ENCODE results near the gene TMEM106A.
"Not testable (repeated sequence)": the region's sequence is repeated elsewhere in the genome, so short reads cannot be mapped to it uniquely, and the experiment has no call there.

The TMEM106A gene

GRCh38 chr17:43175213-43176118, 36.2 kb upstream of the TMEM106A start:
- Histone ChIP-seq H3K27me3 (no peaks in the 10 kb centered on the region), H3K9me3 (replicated peaks in 1 of 11) (no peaks in the 10 kb centered on the region), H3K4me2 (peak overlapping the region in 5 of 11 experiments; percentile 11 to 96 (median 38); a peak in 7 of 22 replicates), H3K4me3 (no peak overlapping the region), H3K27ac (peak overlapping the region in 1 of 11 experiments; percentile 4; a peak in 1 of 22 replicates), H3K9ac (peak overlapping the region in 1 of 11 experiments; percentile 24; a peak in 1 of 22 replicates), H3K4me1 (peaks cover 21 to 48% (median 34%) of the 10 kb centered on the region in 10 experiments), H4K20me1 (peaks cover 0 to 78% (median 0%) of the 10 kb centered on the region in 11 experiments; a peak in 3 of 22 replicates), H3K36me3 (peaks cover 16 to 59% (median 28%) of the 10 kb centered on the region in 11 experiments; a peak in 21 of 22 replicates)
- no peak for TF ChIP-seq Cebpa-rat (IDR thresholded peaks at IDR 0.05)

- Histone ChIP-seq H3K36me3 (peaks cover 16 to 66% (median 32%) of the 10 kb centered on the region in 11 experiments; a peak in 21 of 22 replicates), H3K27ac (peak overlapping the region in 1 of 11 experiments; percentile 4; a peak in 1 of 22 replicates), H4K20me1 (peaks cover 0 to 85% (median 0%) of the 10 kb centered on the region in 11 experiments; a peak in 3 of 22 replicates), H3K4me3 (no peak overlapping the region), H3K4me1 (peaks cover 21 to 48% (median 34%) of the 10 kb centered on the region in 10 experiments), H3K9me3 (replicated peaks in 1 of 11) (no peaks in the 10 kb centered on the region), H3K27me3 (no peaks in the 10 kb centered on the region), H3K4me2 (peak overlapping the region in 5 of 11 experiments; percentile 11 to 96 (median 38); a peak in 7 of 22 replicates), H3K9ac (peak overlapping the region in 1 of 11 experiments; percentile 24; a peak in 1 of 22 replicates)
- no peak for TF ChIP-seq Cebpa-rat (IDR thresholded peaks at IDR 0.05)
These were observed 35.5 kb upstream of the TMEM106A start for GRCh38 chr17:43176119-43176570.

DNA sequence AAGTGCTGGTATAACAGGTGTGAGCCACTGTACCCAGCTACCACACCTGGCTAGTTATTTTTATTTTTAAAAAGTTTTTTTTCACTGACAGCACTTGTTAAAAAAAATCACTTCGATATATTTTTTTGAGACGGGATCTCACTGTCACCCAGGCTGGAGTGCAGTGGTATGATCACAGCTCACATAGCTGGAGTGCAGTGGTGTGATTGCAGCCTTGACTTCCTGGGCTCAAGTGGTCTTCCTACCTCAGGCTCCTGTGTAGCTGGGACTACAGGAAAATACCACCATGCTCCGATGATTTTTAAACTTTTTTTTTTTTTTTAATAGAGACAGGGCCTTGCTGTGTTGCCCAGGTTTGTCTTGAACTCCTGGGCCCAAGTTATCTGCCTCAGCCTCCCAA, 27.8 kb upstream of the TMEM106A start:
- TF ChIP-seq Cebpa-rat (IDR thresholded peaks at IDR 0.05): no peak
- Histone ChIP-seq H4K20me1 (peaks cover 0 to 65% (median 0%) of the 10 kb centered on the region in 11 experiments; a peak in 3 of 22 replicates), H3K4me3 (no peak overlapping the region), H3K4me2 (no peak overlapping the region), H3K4me1 (no peaks in the 10 kb centered on the region), H3K9ac (no peak overlapping the region), H3K27ac (no peak overlapping the region), H3K27me3 (no peaks in the 10 kb centered on the region), H3K36me3 (peaks cover 9 to 100% (median 41%) of the 10 kb centered on the region in 11 experiments; a peak in 21 of 22 replicates), H3K9me3 (replicated peaks in 1 of 11) (no peaks in the 10 kb centered on the region)

GRCh38 chr17:43186656-43187055, 25.0 kb upstream of the TMEM106A start:
- Histone ChIP-seq H3K36me3 (peaks cover 30 to 100% (median 47%) of the 10 kb centered on the region in 11 experiments), H4K20me1 (peaks cover 0 to 61% (median 0%) of the 10 kb centered on the region in 11 experiments; a peak in 2 of 22 replicates)
- H3K9ac ChIP-seq; H3K27me3 ChIP-seq; H3K4me1 ChIP-seq; H3K9me3 ChIP-seq (replicated peaks in 1 of 11); H3K4me2 ChIP-seq; H3K27ac ChIP-seq; H3K4me3 ChIP-seq: not testable (repeated sequence)

- Histone ChIP-seq H3K4me2 (no peak overlapping the region), H3K4me1 (no peaks in the 10 kb centered on the region), H3K9me3 (replicated peaks in 1 of 11) (no peaks in the 10 kb centered on the region), H3K9ac (no peak overlapping the region), H3K36me3 (peaks cover 83 to 100% (median 93%) of the 10 kb centered on the region in 11 experiments), H3K27me3 (no peaks in the 10 kb centered on the region), H3K27ac (no peak overlapping the region), H4K20me1 (peaks cover 0 to 48% (median 0%) of the 10 kb centered on the region in 11 experiments; a peak in 2 of 22 replicates), H3K4me3 (no peak overlapping the region)
- TF ChIP-seq Cebpa-rat (IDR thresholded peaks at IDR 0.05): no peak
These were observed 18.4 kb upstream of the TMEM106A start for GRCh38 chr17:43193251-43193650.

DNA sequence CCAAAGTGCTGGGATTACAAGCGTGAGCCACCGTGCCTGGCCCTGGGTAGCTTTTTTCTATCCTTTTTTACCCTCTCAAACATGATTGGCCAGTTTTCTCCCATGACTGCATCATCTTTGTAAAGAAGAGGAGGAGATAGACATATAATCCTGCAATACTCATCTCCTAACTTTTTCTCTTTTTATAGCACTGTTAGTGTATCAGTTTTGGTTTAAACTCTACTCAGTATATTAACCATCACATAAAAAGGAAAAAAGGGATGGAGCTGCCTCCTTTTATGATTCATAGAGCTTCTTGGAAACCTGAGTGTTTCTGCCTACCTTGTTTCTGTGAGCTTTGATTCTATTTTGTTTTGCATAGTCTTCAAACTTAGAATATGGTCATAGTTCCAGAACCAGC, 12.0 kb upstream of the TMEM106A start:
- Histone ChIP-seq H3K27me3 (no peaks in the 10 kb centered on the region), H3K4me3 (no peak overlapping the region), H3K4me2 (peak overlapping the region in 10 of 11 experiments; percentile 1 to 68 (median 50); a peak in 17 of 22 replicates), H3K9me3 (replicated peaks in 1 of 11) (no peaks in the 10 kb centered on the region), H3K9ac (0 out of 22 replicates have a peak overlapping the region, but pooled peaks of 2 of the 11 experiments have one; percentile 9 to 20), H3K27ac (0 out of 22 replicates have a peak overlapping the region, but pooled peaks of 1 of the 11 experiments have one; percentile 1), H4K20me1 (peaks cover 0 to 28% (median 0%) of the 10 kb centered on the region in 11 experiments; a peak in 3 of 22 replicates), H3K4me1 (peaks cover 0 to 19% (median 14%) of the 10 kb centered on the region in 10 experiments; a peak in 16 of 20 replicates), H3K36me3 (peaks cover 37 to 100% (median 70%) of the 10 kb centered on the region in 11 experiments)
- TF ChIP-seq Cebpa-rat (IDR thresholded peaks at IDR 0.05): no peak

DNA sequence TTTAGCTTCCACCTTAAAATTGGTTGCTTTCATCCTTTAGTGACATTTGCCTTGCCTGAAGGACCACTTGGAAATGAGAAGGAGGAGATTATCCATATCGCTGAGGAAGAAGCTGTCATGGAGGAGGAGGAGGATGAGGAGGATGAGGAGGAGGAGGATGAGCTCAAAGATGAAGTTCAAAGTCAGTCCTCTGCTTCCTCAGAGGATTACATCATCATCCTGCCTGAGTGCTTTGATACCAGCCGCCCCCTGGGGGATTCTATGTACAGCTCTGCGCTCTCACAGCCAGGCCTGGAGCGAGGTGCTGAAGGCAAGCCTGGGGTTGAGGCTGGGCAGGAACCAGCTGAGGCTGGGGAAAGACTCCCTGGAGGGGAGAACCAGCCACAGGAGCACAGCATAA, 11.5 kb upstream of the TMEM106A start:
- peaks cover 32 to 100% (median 65%) of the 10 kb centered on the region in 11 experiments for H3K36me3 ChIP-seq
- peak in 7 of 11 experiments; percentile 14 to 75 (median 51); a peak in 8 of 22 replicates for TF ChIP-seq Cebpa-rat (IDR thresholded peaks at IDR 0.05)
- no peaks in the 10 kb centered on the region for H3K27me3 ChIP-seq
- H3K9me3 ChIP-seq (replicated peaks in 1 of 11): no peaks in the 10 kb centered on the region
- peak overlapping the region in 10 of 11 experiments; percentile 1 to 68 (median 50); a peak in 19 of 22 replicates for H3K4me2 ChIP-seq
- H3K4me1 ChIP-seq: peaks cover 0 to 19% (median 14%) of the 10 kb centered on the region in 10 experiments; a peak in 16 of 20 replicates
- 0 out of 22 replicates have a peak overlapping the region, but pooled peaks of 1 of the 11 experiments have one; percentile 1 for H3K27ac ChIP-seq
- H3K4me3 ChIP-seq: no peak overlapping the region
- H3K9ac ChIP-seq: peak overlapping the region in 5 of 11 experiments; percentile 5 to 46 (median 20); a peak in 3 of 22 replicates
- peaks cover 0 to 28% (median 0%) of the 10 kb centered on the region in 11 experiments; a peak in 3 of 22 replicates for H4K20me1 ChIP-seq

GRCh38 chr17:43203013-43203412, 8.7 kb upstream of the TMEM106A start:
- not testable (repeated sequence) for H3K4me2 ChIP-seq; H3K4me3 ChIP-seq; H3K27ac ChIP-seq; H3K27me3 ChIP-seq; H3K9ac ChIP-seq; H3K9me3 ChIP-seq (replicated peaks in 1 of 11)
- Histone ChIP-seq H4K20me1 (peaks cover 0 to 16% (median 0%) of the 10 kb centered on the region in 11 experiments; a peak in 3 of 22 replicates), H3K36me3 (peaks cover 17 to 100% (median 38%) of the 10 kb centered on the region in 11 experiments; a peak in 21 of 22 replicates), H3K4me1 (peaks cover 0 to 19% (median 14%) of the 10 kb centered on the region in 10 experiments; a peak in 16 of 20 replicates)

All from BLaER1 treated with 17β-estradiol and CSF1 and Interleukin-3, amounts not matched to agents 10 nM and 100 nM (cell line).